K562 (cell line): ENCODE data around the gene PSD2. TPM values are rescaled to one million over a fixed set of nuclear protein-coding genes. Genes with fewer than 3 reads are reported as not detected.

Experiments used
- ATAC-seq: fragments of 200-7000 bp; cut with Tn5 transposase; 3 replicates; pipeline ENCODE4 v1.9.1; 2020; ENCODE audit warnings: moderate library complexity
- BruUV-seq: library from RNA; stranded (reverse); fragments of 400-500 nt; replicated peaks from 2 replicates; lab custom pipeline; 2021; lab: Mats Ljungman, UMichigan
- CTCF ChIA-PET: fragments of 300-600 bp; formaldehyde crosslinking; extraction: SDS; loops from one replicate; lab custom pipeline; 2021; ENCODE audit warnings: low intra/inter-chr PET ratio; lab: Yijun Ruan, JAX
- POLR2A ChIA-PET: fragments of 300-600, 350-650 bp; sonication (Branson Sonifier 250); formaldehyde crosslinking; extraction: SDS; loops from one replicate; lab custom pipeline; 2021; ENCODE audit warnings: antibody characterized with exemption, inconsistent platforms; lab: Yijun Ruan, JAX
- DNase-seq, 4 experiments: peaks; one replicate each; pipeline versions ENCODE4 v3.0.0 to v3.0.0-alpha.2; 2011 to 2018; ENCODE audit warnings: low spot score in 3 of 4, mixed read lengths in 3 of 4; ENCODE audit errors: extremely low read depth in 1 of 4
- FAIRE-seq: peaks from 2 replicates; lab custom pipeline; 2011; peaks lifted over from hg19 to GRCh38; lab: Jason Lieb, UNC
- H2AFZ ChIP-seq: 2 replicates; pipeline ENCODE4 v1.6.0; 2011; ENCODE audit warnings: low read depth, low read length, control low read depth, inconsistent platforms
- H3K27ac ChIP-seq: fragments of 200-600 bp; 3 replicates; pipeline ENCODE4 v1.8.0; 2011; ENCODE audit warnings: low read depth, mild to moderate bottlenecking, control low read depth, inconsistent platforms, low read length, moderate library complexity, mixed read lengths; ENCODE audit errors: extremely low read depth
- H3K27me3 ChIP-seq, 2 experiments: fragments of 300-600 bp in 1 of 2; 2 replicates in 1 of 2; 3 replicates in 1 of 2; pipeline versions ENCODE4 v1.6.0 to v1.8.0; 2011; ENCODE audit warnings: inconsistent platforms in 2 of 2, low read length in 2 of 2, mild to moderate bottlenecking in 1 of 2, mixed read lengths in 1 of 2, moderate library complexity in 1 of 2; ENCODE audit not compliant: control insufficient read depth in 2 of 2, insufficient read depth in 2 of 2
- H3K36me3 ChIP-seq: fragments of 300-600 bp; 3 replicates; pipeline ENCODE4 v1.8.0; 2011; ENCODE audit warnings: mild to moderate bottlenecking, low read length, inconsistent platforms; ENCODE audit not compliant: control insufficient read depth, insufficient read depth
- H3K4me1 ChIP-seq, 2 experiments: fragments of 200-600 bp in 1 of 2; replicated peaks in 1 of 2; 2 replicates in 1 of 2; 3 replicates in 1 of 2; pipeline versions ENCODE4 v1.5.1 to v1.8.0; 2011; ENCODE audit warnings: inconsistent platforms in 2 of 2, low read length in 2 of 2, mild to moderate bottlenecking in 1 of 2, mixed read lengths in 1 of 2, moderate library complexity in 1 of 2; ENCODE audit not compliant: control insufficient read depth in 2 of 2, insufficient read depth in 2 of 2
- H3K4me2 ChIP-seq: 2 replicates; pipeline ENCODE4 v1.6.1; 2011; ENCODE audit warnings: low read length, control low read depth, inconsistent platforms, mixed read lengths; ENCODE audit not compliant: insufficient read depth
- H3K4me3 ChIP-seq: fragments of 200-600 bp; sonication (generic), shearing (Covaris generic); 2 replicates; pipeline ENCODE4 v1.5.1; 2016; ENCODE audit warnings: control low read depth, inconsistent platforms
- H3K79me2 ChIP-seq: fragments of 200-600 bp; 3 replicates; pipeline ENCODE4 v1.8.0; 2011; ENCODE audit warnings: low read length, inconsistent platforms; ENCODE audit not compliant: control insufficient read depth, insufficient read depth
- H3K9ac ChIP-seq, 2 experiments: 2 replicates each; pipeline versions ENCODE4 v1.6.0 to v1.6.1; 2011; ENCODE audit warnings: low read depth in 2 of 2, low read length in 2 of 2, control low read depth in 1 of 2, inconsistent platforms in 1 of 2, mild to moderate bottlenecking in 1 of 2, mixed read lengths in 1 of 2; ENCODE audit not compliant: insufficient read depth in 1 of 2
- H3K9me1 ChIP-seq: one replicate; pipeline ENCODE4 v1.6.0; 2011; ENCODE audit warnings: inconsistent platforms, mild to moderate bottlenecking, low read length, moderate library complexity; ENCODE audit not compliant: control insufficient read depth, insufficient read depth
- H3K9me3 ChIP-seq: replicated peaks from 2 replicates; pipeline ENCODE4 v1.5.1; 2011; ENCODE audit warnings: low read depth, low read length, inconsistent platforms; ENCODE audit not compliant: control insufficient read depth, insufficient read depth
- H4K20me1 ChIP-seq: replicated peaks from 2 replicates; pipeline ENCODE4 v1.6.1; 2011; ENCODE audit warnings: low read length, inconsistent platforms, mixed read lengths; ENCODE audit not compliant: control insufficient read depth, insufficient read depth
- HEY1 ChIP-seq: fragments of 250-450 bp; sonication (Bioruptor Pico); IDR thresholded peaks from 2 replicates; pipeline ENCODE4 v1.5.0; 2020; ENCODE audit warnings: mild to moderate bottlenecking, moderate library complexity, borderline replicate concordance
- MED1 ChIP-seq: sonication (generic); formaldehyde crosslinking; IDR thresholded peaks from 2 replicates; pipeline ENCODE4 v1.8.1; 2023; ENCODE audit warnings: missing genetic modification reagents, borderline replicate concordance
- RFX1 ChIP-seq: fragments of 450-650 bp; IDR thresholded peaks from 2 replicates; pipeline ENCODE4 v1.6.1; 2016; ENCODE audit warnings: mild to moderate bottlenecking, moderate library complexity
- SMAD4 ChIP-seq: fragments of 250-450 bp; sonication (Bioruptor Pico); conservative IDR thresholded peaks from 2 replicates; pipeline ENCODE4 v1.8.0; 2021; ENCODE audit warnings: inconsistent platforms, mild to moderate bottlenecking, moderate library complexity
- SPI1 ChIP-seq: IDR thresholded peaks from 2 replicates; pipeline ENCODE4 v1.6.1; 2011; ENCODE audit warnings: low read depth, low read length, control low read depth, borderline replicate concordance
- THRB ChIP-seq: fragments of 450-650 bp; formaldehyde crosslinking; conservative IDR thresholded peaks from 2 replicates; pipeline ENCODE4 v1.4.0; 2022; ENCODE audit warnings: mild to moderate bottlenecking, missing genetic modification characterization
- TRIM28 ChIP-seq: fragments of 450-650 bp; IDR thresholded peaks from 2 replicates; pipeline ENCODE4 v1.6.1; 2017
- ZBED1 ChIP-seq: IDR thresholded peaks from 2 replicates; pipeline ENCODE4 v1.6.1; 2014
- ZNF253 ChIP-seq: fragments of 250-450 bp; sonication (Bioruptor Pico); conservative IDR thresholded peaks from 2 replicates; pipeline ENCODE4 v1.6.1; 2021; ENCODE audit warnings: mild to moderate bottlenecking
- WGBS: fragments of 100-300 bp; shearing (Covaris generic); methylation state at CpG from one replicate; pipeline ENCODE4 v1.1.6; 2016; ENCODE audit warnings: low coverage, mixed read lengths; ENCODE audit not compliant: insufficient coverage; ENCODE audit errors: missing lambda C conversion rate; 5-methylcytosine and 5-hydroxymethylcytosine counted together
- in situ Hi-C: fragments of 300-500 bp; cut with MboI; formaldehyde crosslinking; loops from 4 replicates; pipeline ENCODE4 v1.15.0; 2018; ENCODE audit warnings: inconsistent platforms, mixed read lengths
- intact Hi-C: fragments of 100-400 bp; cut with micrococcal nuclease; formaldehyde crosslinking; loops from 2 replicates; pipeline ENCODE4 v1.14.2; 2022
- polyA plus RNA-seq, 8 experiments: library from polyadenylated mRNA; depleted of rRNA in 4 of 8; stranded (reverse) in 5 of 8; unstranded in 3 of 8; fragments of >200 nt; fragmentation: Nextera tagmentation in 2 of 8; fragmentation: Illumina TruSeq in 1 of 8; extraction: Ambion mirVana in 2 of 8; extraction: Trizol in 1 of 8; gene quantifications; 2 replicates each; pipeline versions ENCODE4 v1.2.1 to v1.2.3, GENCODE V29; 2011 to 2014; ENCODE audit warnings: inconsistent platforms in 1 of 8, missing spikeins in 1 of 8
- total RNA-seq, 7 experiments: library from RNA; depleted of rRNA in 6 of 7; stranded (reverse); fragments of >200 nt in 6 of 7; fragmentation: Illumina TruSeq in 2 of 7; extraction: Trizol in 2 of 7; gene quantifications; 2 replicates each; pipeline versions ENCODE4 v1.2.1 to v1.2.3, GENCODE V29; 2011 to 2021; ENCODE audit warnings: low replicate concordance in 1 of 7

The PSD2 gene
- total and polyA plus RNA-seq, 9 of the 15 experiments (the other 6 are each of a cell fraction or from before 2014, with no cell fraction given), result 0.01 to 0.09 (median 0.04) TPM; not detected in 4

GRCh38 chr5:139817970-139818369 lies 22.4 kb downstream of the PSD2 start:
- POLR2A ChIA-PET, result no interaction called here
- no peaks in the 10 kb centered on the region for H3K79me2 ChIP-seq
- CTCF ChIA-PET, result no interaction called here
- no peaks in the 10 kb centered on the region for H3K9me1 ChIP-seq
- no peak overlapping the region for H2AFZ ChIP-seq
- H3K27ac ChIP-seq, result no peak overlapping the region
- H3K4me3 ChIP-seq, result no peak overlapping the region
- WGBS, result 0% methylated on average over 3 of the region's 3 CpGs
- peaks cover 32 to 82% of the 10 kb centered on the region in 2 experiments for H3K27me3 ChIP-seq
- H3K9me3 ChIP-seq, result no peaks in the 10 kb centered on the region
- intact Hi-C loops, result no loop called here
- no peak overlapping the region for H3K9ac ChIP-seq
- ATAC-seq (no peak), FAIRE-seq (no peak), DNase-seq (no peak)
- TF ChIP-seq SPI1, result no peak
- no peak for TF ChIP-seq RFX1
- TF ChIP-seq THRB, result no peak
- no peak for TF ChIP-seq TRIM28
- TF ChIP-seq ZNF253 (CRISPR knock-in tag), result no peak
- TF ChIP-seq HEY1, result no peak
- TF ChIP-seq ZBED1, result no peak
- TF ChIP-seq MED1 (CRISPR knock-in tag), result no peak
- no peak for TF ChIP-seq SMAD4 (CRISPR knock-in tag)
- H3K4me1 ChIP-seq, result peaks cover 0 to 4% of the 10 kb centered on the region in 2 experiments; a peak in 1 of 5 replicates
- in situ Hi-C loops, result no loop called here
- no TSS peak for BruUV-seq
- H3K4me2 ChIP-seq, result no peak overlapping the region
- H3K36me3 ChIP-seq, result no peaks in the 10 kb centered on the region
- peaks cover 4% of the 10 kb centered on the region; the same call in 1 of the 2 replicates for H4K20me1 ChIP-seq
